ENCODE results near the gene NAT8. TPM values are rescaled to one million over a fixed set of nuclear protein-coding genes. Genes with fewer than 3 reads are reported as not detected.
"Not testable (repeated sequence)": the region's sequence is repeated elsewhere in the genome, so short reads cannot be mapped to it uniquely, and the experiment has no call there.

NAT8 gene
- total RNA-seq, 1 donor from 2014 or later, result not detected

DNA sequence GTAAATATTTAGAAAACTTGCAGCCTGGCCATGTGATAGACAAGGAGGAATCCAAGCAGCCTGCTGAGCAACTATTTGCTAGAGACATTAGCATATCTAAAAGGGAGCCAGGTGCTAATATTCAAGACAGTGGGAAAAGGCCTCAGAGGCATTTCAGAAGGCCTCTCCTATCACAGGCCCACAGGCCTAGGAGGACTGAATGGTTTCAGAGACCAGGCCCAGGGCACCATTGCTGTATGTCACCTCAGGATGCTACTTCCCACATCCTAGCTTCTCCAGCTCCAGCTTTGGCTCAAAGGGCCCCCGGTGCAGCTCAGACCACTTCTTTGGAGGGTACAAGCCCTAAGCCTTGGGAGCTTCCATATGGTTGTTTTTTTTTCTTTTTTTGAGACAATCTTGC lies 3.8 kb downstream of the NAT8 start:
- intact Hi-C loops (cut with micrococcal nuclease), result no loop called here

DNA sequence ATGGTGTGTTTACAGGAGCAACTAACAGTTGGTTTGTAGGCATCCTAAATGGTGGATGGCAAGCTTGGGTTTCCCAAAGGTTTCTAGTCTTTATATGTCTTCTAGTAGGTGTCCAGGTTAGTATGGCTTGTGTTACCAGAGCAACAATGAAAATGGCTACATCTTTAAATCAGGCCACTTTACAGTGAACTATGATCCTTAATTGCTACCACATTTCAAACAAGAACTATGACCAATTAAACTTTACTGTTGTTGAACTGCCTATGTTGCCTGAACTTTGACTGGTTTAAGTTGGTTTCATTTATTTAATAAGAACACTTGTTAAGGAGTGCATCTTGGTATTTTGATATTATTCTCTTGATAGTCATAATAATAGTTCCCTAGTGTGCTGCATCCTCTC lies 5.2 kb downstream of the NAT8 start:
- intact Hi-C loops (cut with micrococcal nuclease), result not testable (repeated sequence)

DNA sequence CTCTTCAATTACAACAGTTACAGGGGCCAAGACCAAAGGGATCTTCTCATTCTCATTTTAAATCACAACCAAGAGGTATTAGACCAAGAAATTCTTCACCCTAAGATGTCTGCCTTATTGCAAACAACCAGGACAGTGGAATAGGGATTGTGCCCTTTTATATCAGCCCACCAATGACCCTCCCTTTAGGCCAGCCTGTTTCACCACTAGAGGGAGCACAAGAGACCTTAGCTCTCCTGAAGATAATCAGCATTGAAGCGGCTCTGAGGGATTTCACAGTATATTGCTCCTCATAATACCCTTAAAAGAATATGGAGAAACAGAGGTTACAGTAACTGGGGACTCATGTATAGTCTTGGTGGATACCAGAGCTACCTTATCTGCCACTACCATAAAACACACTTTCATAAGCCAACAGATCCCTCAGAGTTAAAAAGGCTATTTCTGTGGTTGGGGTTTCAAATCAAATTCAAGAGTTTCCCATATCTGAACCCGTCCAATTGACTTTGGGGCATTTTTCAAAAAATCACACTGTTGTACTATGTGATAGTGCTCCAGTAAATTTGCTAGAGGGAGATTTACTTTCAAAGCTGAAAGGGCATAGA lies 11.5 kb downstream of the NAT8 start:
- intact Hi-C loops (cut with micrococcal nuclease), result not testable (repeated sequence)

DNA sequence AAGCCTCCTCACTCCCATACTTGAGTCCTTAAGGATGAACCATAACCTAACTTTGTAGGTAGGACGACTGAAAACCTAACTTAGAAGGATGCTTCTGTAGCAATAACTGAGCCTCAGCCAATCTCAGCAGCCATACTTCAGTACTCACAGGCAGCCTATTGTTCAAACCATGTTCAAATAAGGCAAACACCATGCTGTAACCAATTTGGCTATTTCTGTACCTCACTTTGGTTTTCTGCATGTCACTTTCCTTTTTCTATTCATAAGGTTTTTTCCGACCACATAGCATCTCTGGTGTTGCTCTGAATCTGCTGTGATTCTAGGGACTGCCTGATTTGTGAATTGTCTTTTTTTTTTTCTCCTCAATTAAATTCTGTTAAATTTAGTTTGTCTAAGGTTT lies 13.7 kb downstream of the NAT8 start:
- intact Hi-C loops (cut with micrococcal nuclease), result not testable (repeated sequence)

DNA sequence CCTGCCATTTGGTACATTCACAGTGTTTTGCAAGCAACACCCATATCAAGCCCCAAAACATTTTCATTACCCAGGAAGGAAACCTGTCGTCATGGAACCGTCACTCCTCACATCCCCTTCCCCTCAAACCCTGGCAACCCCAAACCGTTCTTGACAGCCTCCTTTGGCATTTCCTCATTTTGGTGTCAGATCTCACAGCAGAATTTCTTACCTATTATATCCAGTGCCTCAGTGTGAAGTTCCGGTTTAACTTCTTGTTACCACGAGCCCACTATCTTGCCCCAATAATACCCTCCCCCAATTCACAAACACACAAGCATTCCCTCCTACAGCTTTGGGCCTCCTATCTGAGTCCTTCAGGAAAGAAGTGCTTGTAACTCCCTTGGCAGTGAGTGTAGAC lies 16.0 kb downstream of the NAT8 start:
- intact Hi-C loops (cut with micrococcal nuclease), result not testable (repeated sequence)

DNA sequence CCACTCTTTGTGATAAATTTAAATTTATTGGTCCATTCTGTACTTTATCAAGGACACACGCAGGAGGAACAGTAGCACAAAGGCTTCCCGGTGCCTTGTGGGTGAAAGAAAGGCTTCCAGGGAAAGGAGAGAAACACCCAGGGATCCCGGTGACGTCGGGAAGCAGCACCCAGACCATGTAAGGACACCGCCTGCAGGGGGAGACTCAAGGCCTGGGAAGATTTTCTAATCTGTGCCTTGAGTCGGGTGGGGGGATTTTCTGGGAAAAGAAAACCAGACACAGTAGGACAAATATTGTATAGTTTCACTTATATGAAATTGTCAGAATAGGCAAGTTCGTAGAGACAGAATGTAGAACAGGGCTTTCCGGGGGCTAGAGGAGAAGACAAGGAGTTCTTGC lies 17.6 kb downstream of the NAT8 start:
- intact Hi-C loops (cut with micrococcal nuclease), result not testable (repeated sequence)

DNA sequence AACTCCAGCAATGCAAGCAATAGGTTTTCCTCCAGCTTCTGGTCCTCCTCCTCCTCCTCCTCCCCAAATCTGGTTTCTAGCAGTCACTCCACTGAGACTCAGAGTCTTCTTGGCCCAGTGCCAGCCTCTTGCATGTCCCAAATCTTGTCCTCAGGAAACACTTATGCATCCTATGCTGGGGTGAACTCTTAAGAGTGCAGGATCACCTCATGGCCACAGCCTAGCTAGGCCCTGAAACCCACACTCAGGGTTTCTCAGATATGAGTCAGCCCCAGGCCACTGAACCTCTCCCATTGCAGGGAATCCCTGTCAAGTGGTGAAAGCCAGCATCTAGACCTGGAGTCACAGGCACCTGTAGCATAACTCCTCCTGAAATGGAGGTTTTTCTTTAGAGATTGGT lies 18.2 kb downstream of the NAT8 start:
- intact Hi-C loops (cut with micrococcal nuclease), result not testable (repeated sequence)

DNA sequence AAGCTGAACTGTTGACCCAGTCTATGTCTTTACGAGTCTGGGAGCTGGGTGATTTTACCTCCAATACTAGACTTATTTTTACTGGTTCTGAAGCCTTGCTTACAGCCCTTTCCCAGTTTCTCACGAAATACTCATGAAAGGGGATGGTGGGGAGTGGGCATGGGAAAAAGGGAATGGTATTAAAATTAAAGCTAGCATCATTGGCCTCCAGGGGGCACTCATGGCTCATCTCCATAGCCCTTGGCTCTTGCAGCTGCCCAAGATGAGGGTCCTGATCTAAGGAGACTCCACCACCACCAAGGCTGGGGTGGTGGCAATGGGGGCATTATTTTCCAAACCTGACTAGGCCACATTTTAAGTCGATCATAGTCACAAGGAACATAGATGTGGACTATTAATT lies 22.3 kb downstream of the NAT8 start:
- intact Hi-C loops (cut with micrococcal nuclease), result not testable (repeated sequence)

DNA sequence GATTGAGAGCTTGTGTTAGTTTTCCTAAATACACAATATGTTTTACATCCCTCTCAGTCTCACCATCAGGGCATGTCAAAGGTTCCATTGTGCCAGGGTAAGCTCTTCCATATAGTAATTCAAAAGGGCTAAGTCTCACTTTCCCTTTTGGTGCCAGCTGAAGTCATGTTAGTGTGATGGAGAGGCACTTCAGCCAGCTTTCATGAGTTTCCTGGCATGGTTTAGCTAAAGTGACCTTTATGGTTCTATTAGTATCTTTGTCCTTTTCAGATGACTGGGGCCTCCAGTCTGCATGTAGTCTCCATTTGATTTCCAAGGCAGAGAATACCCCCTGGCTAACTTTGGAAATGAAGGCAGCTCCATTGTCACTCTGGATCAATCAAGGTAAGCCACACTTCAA lies 27.2 kb downstream of the NAT8 start:
- intact Hi-C loops (cut with micrococcal nuclease), result no loop called here

DNA sequence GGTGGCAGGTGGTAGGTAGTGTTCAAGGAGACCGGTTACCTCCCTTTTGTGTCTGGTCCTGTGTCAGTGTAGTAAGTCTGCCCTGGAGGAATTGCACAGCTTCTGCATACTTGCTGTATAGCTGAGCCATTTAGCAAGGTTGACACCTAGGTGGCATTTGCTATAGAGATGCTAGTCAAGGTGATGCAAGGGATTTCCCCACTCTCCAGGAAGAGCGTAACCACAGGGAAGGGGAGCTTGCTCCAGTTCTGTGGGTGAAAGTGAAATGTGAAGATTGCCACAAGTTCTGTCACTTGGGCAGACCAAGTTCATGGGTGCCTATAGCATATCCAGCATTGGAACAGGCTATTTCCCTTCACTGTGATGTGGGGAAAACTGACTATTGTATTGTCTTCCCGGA lies 28.1 kb downstream of the NAT8 start:
- intact Hi-C loops (cut with micrococcal nuclease), result no loop called here

DNA sequence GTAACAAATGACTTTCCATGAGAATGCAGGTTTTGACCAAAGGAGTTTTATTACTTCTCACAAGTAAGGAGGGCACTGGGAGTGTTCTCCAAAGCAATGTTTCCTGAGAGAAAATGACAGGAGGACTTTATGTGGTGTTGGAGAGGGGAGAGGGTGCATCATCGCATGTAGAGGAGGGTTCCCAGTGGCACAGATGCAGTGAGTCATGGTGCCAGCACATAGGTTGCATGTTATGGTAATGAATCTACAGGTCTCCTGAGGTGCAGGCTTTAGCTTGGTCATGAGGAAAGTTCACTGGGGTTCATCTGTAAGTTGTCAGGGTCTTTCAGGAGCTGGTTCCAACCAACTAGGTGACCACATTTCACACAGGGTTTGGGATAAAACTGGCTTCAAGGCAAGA lies 30.4 kb downstream of the NAT8 start:
- intact Hi-C loops (cut with micrococcal nuclease), result no loop called here

DNA sequence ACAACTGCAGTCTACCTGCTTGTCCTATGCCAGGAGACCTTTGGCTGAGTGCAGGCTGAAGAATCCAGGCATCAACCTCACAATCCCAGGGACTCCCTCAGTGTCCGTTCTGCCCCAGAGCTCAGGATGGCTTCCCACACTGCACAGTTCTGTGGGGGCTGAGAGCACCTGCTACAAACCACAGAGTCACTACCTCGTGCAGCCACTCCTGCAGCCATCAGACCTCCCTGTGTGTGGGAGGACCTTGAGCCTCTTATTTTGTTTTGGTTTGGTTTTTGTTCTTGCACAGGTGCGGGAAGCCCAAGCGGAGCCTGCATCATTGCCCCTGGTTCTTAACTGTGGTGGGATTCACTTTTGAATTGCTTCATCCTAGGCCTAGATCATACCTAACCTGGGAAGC lies 31.0 kb downstream of the NAT8 start:
- intact Hi-C loops (cut with micrococcal nuclease), result no loop called here

DNA sequence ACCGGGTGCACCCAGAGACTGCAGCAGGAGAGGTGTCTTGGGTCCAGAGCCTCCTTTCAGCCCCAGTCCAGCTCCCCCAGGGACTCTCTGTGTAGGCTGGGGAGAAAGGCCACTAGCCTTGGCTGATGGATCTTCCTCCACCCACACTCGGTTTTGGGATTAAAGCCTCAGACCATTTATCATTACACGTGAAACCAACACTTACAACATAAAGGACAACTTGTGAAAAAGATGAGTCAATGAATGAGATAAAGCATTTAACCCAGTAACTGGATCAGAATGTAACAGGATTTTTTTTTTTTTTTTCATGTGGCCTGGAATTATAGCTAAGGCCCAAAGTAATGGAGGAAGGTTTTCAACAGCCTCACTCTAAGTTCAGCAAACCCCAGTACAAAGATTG lies 32.1 kb downstream of the NAT8 start:
- intact Hi-C loops (cut with micrococcal nuclease), result no loop called here

DNA sequence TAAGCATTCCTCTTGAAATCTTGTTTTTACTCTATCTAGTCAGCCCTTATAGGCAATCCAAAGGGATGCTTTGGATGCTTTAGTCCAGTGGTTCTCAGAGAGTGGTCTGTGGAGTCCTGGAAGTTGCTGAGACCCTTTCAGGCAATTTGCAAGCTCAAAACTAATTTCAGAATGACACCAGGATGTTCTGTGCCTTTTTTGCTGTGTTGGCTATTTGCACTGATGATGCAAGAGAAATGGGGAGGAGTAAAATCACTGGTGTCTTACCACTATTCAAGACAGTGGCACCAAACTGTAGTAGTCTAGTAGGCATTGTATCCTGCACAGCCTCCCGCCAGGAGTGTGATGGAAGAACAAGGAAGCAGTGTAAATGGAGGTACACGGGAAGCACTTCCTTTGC lies 37.6 kb downstream of the NAT8 start:
- intact Hi-C loops (cut with micrococcal nuclease), result not testable (repeated sequence)

DNA sequence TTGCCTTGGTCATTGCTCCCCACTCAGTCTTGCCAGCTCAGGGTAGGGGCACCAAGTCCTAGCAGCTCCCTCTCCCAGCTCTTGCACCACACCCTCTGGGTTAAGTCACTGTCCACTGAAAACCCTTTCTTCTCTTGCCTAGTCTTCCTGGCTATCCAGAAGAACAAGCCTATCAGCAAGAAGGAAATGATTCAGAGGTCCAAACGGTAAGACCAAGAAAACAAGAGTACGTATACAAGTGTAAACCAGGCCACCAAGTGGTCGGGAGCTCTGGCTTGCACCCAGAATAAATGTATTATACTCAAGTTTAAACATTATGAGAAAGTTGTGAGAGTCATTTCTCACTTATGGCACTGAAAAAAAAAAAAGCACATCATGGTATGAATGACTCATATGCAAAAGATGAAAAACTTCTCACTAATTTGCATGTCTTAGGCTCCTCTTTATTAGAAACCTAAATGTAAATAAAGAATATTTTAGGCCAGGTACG lies 39.1 kb downstream of the NAT8 start:
- intact Hi-C loops (cut with micrococcal nuclease), result not testable (repeated sequence)

DNA sequence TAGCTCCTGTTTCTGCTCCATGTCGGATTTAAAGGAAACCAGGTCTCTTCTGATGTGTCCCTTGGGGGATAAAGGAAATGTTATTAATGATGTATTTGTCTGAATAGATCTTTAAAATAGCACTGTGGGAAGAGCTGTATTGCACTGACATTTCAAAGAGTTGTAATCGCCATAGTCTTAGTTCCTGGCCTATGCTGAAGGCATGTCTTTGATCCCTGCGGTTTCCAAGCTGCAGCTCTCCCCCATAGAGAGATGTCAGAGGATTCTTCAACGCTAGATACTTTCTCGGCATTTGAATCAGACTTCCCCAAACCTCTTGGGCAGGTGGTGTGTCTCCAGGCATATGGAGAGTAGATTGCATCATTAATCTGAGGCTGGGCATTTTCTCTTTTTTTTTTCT lies 40.4 kb downstream of the NAT8 start:
- intact Hi-C loops (cut with micrococcal nuclease), result no loop called here

DNA sequence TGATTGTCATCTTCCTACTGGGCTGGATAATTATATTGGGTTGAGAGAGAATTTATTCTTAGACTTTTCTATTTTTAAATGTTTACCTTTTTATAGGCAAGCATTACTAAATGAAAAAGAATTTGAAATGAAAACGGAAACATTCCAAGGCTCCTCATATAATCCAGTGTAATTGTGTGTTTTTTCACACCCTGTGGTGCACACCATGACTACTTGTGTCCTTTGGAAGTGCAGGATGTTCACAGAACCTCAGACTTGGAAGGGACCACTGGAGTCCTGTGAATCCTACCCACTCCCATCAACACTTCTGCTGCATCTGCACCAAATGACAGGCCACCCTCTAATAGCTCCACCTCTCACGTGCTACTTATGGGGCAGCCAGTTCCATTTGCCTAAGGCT lies 48.0 kb downstream of the NAT8 start:
- intact Hi-C loops (cut with micrococcal nuclease), result no loop called here

DNA sequence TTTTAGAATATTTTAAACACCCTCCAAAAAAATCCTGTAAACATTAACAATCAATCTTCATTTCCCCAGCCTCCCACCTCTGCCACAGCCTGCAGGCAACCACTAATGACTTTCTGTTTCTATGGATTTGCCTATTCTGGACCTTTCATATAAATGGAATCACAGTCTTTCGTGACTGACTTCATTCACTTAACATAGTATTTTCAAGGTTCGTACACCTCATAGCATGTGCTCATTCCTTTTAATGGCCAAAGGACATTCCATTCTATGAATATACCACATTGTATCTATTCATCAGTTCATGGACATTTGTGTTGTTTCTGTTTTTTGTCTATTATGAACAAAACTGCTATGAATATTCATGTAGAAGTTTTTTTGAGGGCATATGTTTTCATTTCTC lies 48.5 kb downstream of the NAT8 start:
- intact Hi-C loops (cut with micrococcal nuclease), result no loop called here

Other genes starting within 250 kb of the NAT8 start
- 31.8 and 32.5 TPM in 2 replicates for gene TPRKB, start 94.9 kb upstream of the NAT8 start, total RNA-seq
- 31.3 and 33.9 TPM in 2 replicates for gene DUSP11, start 137.7 kb upstream of the NAT8 start, total RNA-seq
- gene C2orf78, start 141.8 kb upstream of the NAT8 start, total RNA-seq, result not detected in 2 replicates
- 37.0 and 38.1 TPM in 2 replicates for gene STAMBP, start 186.5 kb upstream of the NAT8 start, total RNA-seq

All from T-helper 1 cell treated with Interleukin-12 subunit alpha and Interleukin-12 subunit beta and Interleukin-4 antibody, amounts not matched to agents 30 ng/mL and 1 ng/mL, for 36 hours (primary cell).